ENCODE results near the gene MCAM. TPM values are rescaled to one million over a fixed set of nuclear protein-coding genes. Genes with fewer than 3 reads are reported as not detected.

MCAM gene
- total and polyA plus RNA-seq, 2 of the 8 experiments (the other 6 are each of a cell fraction or from before 2014, with no cell fraction given), result 22.4 to 32.2 TPM

DNA sequence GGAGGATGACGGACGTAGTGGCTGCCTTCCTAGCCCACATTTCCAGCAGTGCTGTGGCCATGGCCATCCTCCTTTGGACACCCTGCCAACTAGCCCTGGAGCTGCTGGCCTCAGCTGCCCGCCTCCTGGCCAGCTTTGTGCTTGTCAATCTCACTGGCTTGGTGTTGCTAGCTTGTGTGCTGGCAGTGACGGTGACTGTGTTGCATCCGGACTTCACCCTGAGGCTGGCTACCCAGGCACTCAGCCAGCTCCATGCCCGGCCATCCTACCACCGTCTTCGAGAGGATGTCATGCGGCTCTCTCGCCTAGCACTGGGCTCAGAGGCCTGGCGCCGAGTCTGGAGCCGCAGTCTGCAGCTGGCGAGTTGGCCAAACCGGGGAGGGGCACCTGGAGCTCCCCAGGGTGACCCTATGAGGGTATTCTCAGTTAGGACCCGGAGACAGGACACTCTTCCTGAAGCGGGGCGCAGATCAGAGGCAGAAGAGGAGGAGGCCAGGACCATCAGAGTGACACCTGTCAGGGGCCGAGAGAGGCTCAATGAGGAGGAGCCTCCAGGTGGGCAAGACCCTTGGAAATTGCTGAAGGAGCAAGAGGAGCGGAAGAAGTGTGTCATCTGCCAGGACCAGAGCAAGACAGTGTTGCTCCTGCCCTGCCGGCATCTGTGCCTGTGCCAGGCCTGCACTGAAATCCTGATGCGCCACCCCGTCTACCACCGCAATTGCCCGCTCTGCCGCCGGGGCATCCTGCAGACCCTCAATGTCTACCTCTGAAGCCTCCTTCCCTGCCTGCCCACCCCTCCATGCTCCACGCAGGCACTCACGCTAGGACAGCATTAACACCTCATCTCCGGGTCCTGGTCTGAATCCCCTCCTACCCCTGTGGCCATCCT lies 19.0 kb upstream of the MCAM start:
- H3K18ac ChIP-seq (ENCODE audit: extremely low read depth, low read length), result no peak overlapping the region
- peak overlapping the region; percentile 23; the same call in 1 of the 2 replicates for H2BK12ac ChIP-seq (ENCODE audit: low read depth, low read length)
- no peak overlapping the region for H2AFZ ChIP-seq (ENCODE audit: low read length)
- no peaks in the 10 kb centered on the region for H3K9me3 ChIP-seq (ENCODE audit: insufficient read depth in 2 of 2, low read depth in 1 of 2, low read length in 1 of 2)
- 0 out of 2 replicates have a peak overlapping the region, but pooled peaks have one; percentile 24 for H2BK5ac ChIP-seq (ENCODE audit: low read depth, low read length)
- H4K8ac ChIP-seq (ENCODE audit: extremely low read depth, insufficient read depth, low read length), result no peak overlapping the region
- peaks cover 0 to 6% (median 2%) of the 10 kb centered on the region in 4 experiments; a peak in 1 of 8 replicates for H3K36me3 ChIP-seq (ENCODE audit: control insufficient read depth in 2 of 4, insufficient read depth in 4 of 4, low read length in 3 of 4)
- no peak overlapping the region; the same call in 1 of the 2 replicates for H3K27ac ChIP-seq (ENCODE audit: low read depth, low read length)
- H2AK5ac ChIP-seq (ENCODE audit: low read depth, low read length), result no peak overlapping the region; the same call in 1 of the 2 replicates
- H3K14ac ChIP-seq (ENCODE audit: insufficient read length), result no peak overlapping the region
- no peak overlapping the region for H4K91ac ChIP-seq (replicated peaks; ENCODE audit: insufficient read length, low read length)
- peak overlapping the region; percentile 96 to 98; a peak in 3 of 4 replicates for H3K4me2 ChIP-seq (ENCODE audit: insufficient read depth in 1 of 2, low read depth in 2 of 2, low read length in 2 of 2)
- H4K20me1 ChIP-seq (replicated peaks in 1 of 2; ENCODE audit: control insufficient read depth in 1 of 2, insufficient read depth in 2 of 2, low read length in 2 of 2), result peaks cover 3 to 12% of the 10 kb centered on the region in 2 experiments
- H3K23me2 ChIP-seq (ENCODE audit: low read depth, low read length), result peaks cover 17% of the 10 kb centered on the region; the same call in 1 of the 2 replicates
- ChIA-PET POLR2A (ENCODE audit: partially characterized antibody) (interaction anchor here (2.6 to 3.9 kb wide), 4 partner anchors 13 to 20 kb away, joined by 15 to 29 read pairs (median 24); partner anchors contain the start of gene MCAM), CTCF (ENCODE audit: partially characterized antibody) (interaction anchor here (0.7 to 20.0 kb wide), 6 partner anchors 15 to 788 kb away, joined by 3 to 415 read pairs (median 6); partner anchors contain the start of gene MCAM)
- H3K56ac ChIP-seq (replicated peaks; ENCODE audit: insufficient read length, low read depth, low read length), result no peak overlapping the region
- DNase-seq (ENCODE audit: low read depth in 1 of 2, low spot score in 2 of 2) (no peak), FAIRE-seq (no peak)
- H3K27me3 ChIP-seq (replicated peaks in 1 of 4; ENCODE audit: control insufficient read depth in 3 of 4, extremely low read depth in 1 of 4, insufficient read depth in 3 of 4, low read length in 3 of 4), result peaks cover 7 to 23% (median 19%) of the 10 kb centered on the region in 4 experiments
- no peak overlapping the region for H3K23ac ChIP-seq (ENCODE audit: insufficient read length)
- H2BK20ac ChIP-seq (ENCODE audit: low read length), result no peak overlapping the region
- peaks cover 5 to 26% of the 10 kb centered on the region in 2 experiments; a peak in 3 of 4 replicates for H3K79me2 ChIP-seq (ENCODE audit: control insufficient read depth in 1 of 2, insufficient read depth in 2 of 2, low read length in 2 of 2)
- peak overlapping the region; percentile 35 for H3K4ac ChIP-seq (replicated peaks; ENCODE audit: insufficient read length, low read depth, low read length)
- no peak overlapping the region for H4K5ac ChIP-seq (ENCODE audit: insufficient read length, low read depth, low read length)
- WGBS, 2 experiments (ENCODE audit: extremely low coverage in 1 of 2, insufficient coverage in 1 of 2, insufficient read length in 1 of 2, insufficient replicate concordance in 2 of 2, low coverage in 1 of 2, low lambda C conversion rate in 2 of 2, missing lambda C conversion rate in 1 of 2), result 90% methylated on average over 27 of the region's 30 CpGs; no CpG with 5 or more reads in 1 of the 2 experiments
- peak overlapping the region; percentile 92 to 96 (median 96); a peak in 6 of 8 replicates for H3K4me3 ChIP-seq (ENCODE audit: extremely low read depth in 1 of 4, insufficient read depth in 2 of 4, low read depth in 3 of 4, low read length in 4 of 4)
- H2BK120ac ChIP-seq (replicated peaks; ENCODE audit: low read depth, low read length), result no peak overlapping the region
- no peak overlapping the region for H3K9ac ChIP-seq (replicated peaks in 1 of 4; ENCODE audit: extremely low read depth in 1 of 4, low read depth in 3 of 4, low read length in 3 of 4)
- peaks cover 12% of the 10 kb centered on the region for H3K79me1 ChIP-seq (ENCODE audit: low read depth, low read length)
- H3K4me1 ChIP-seq (replicated peaks in 1 of 4; ENCODE audit: control insufficient read depth in 3 of 4, insufficient read depth in 4 of 4, low read length in 3 of 4), result peaks cover 5 to 29% (median 20%) of the 10 kb centered on the region in 4 experiments
- no peak overlapping the region for H2BK15ac ChIP-seq (ENCODE audit: low read length)
- TF ChIP-seq BACH1 (IDR thresholded peaks at IDR 0.05; ENCODE audit: low read length) (no peak), PHF8 (conservative IDR thresholded peaks at IDR 0.05; ENCODE audit: low read depth, low read length) (no peak), EGR1 (IDR thresholded peaks at IDR 0.05; ENCODE audit: borderline replicate concordance, low read depth, low read length) (no peak), POLR2A (IDR thresholded peaks at IDR 0.05; ENCODE audit: control extremely low read depth in 1 of 2, low read depth in 2 of 2, low read length in 2 of 2) (no peak), SAP30 (IDR thresholded peaks at IDR 0.05; ENCODE audit: insufficient read depth, insufficient replicate concordance, low read length) (no peak), BRCA1 (IDR thresholded peaks at IDR 0.05; ENCODE audit: low read depth, low read length) (no peak), SIRT6 (IDR thresholded peaks at IDR 0.05; ENCODE audit: low read length) (no peak), GABPA (IDR thresholded peaks at IDR 0.05; ENCODE audit: borderline replicate concordance, insufficient read depth, low read length) (no peak), CTBP2 (IDR thresholded peaks at IDR 0.05; ENCODE audit: borderline replicate concordance, insufficient read depth, insufficient read length, low read length) (no peak), MAFK (IDR thresholded peaks at IDR 0.05; ENCODE audit: low read depth, low read length) (no peak), KDM4A (IDR thresholded peaks at IDR 0.05; ENCODE audit: low read depth, low read length, severe bottlenecking) (no peak)
